LNCAP (cell line): ENCODE data around the gene NID1.

Experiments
- CTCF ChIP-seq: fragments of 450-650 bp; IDR thresholded peaks from 2 replicates; pipeline ENCODE4 v1.5.1; 2017; ENCODE audit warnings: mild to moderate bottlenecking

Gene NID1

GRCh38 chr1:236065509-236066005, 667 bp upstream of the NID1 start:
- TF ChIP-seq CTCF, result no peak

GRCh38 chr1:236063919-236064673, 794 bp downstream of the NID1 start:
- TF ChIP-seq CTCF, result no peak

GRCh38 chr1:236063551-236063918, 1.4 kb downstream of the NID1 start:
- TF ChIP-seq CTCF, result no peak

GRCh38 chr1:236060286-236060685, 4.6 kb downstream of the NID1 start:
- no peak for TF ChIP-seq CTCF

- TF ChIP-seq CTCF, result no peak
Measured at GRCh38 chr1:236059011-236059410, 5.9 kb downstream of the NID1 start.

- TF ChIP-seq CTCF, result no peak
Measured at GRCh38 chr1:236058141-236058934, 6.6 kb downstream of the NID1 start.

- TF ChIP-seq CTCF, result no peak
Measured at GRCh38 chr1:236057546-236057945, 7.3 kb downstream of the NID1 start.
